CD4-positive, alpha-beta T cell (primary cell): ENCODE data around the gene ATP12A. TPM values are rescaled to one million over a fixed set of nuclear protein-coding genes. Genes with fewer than 3 reads are reported as not detected.

ENCODE experiments used
- ATAC-seq: fragments of 200-7000 bp; cut with Tn5 transposase; one replicate; pipeline ENCODE4 v1.10.0; 2022; ENCODE audit warnings: mild to moderate bottlenecking; ENCODE audit not compliant: poor library complexity
- CTCF ChIA-PET: fragments of 350-600 bp; sonication (Branson Sonifier 250); formaldehyde crosslinking; loops from one replicate; lab custom pipeline; 2021; ENCODE audit warnings: antibody characterized with exemption, inconsistent platforms; lab: Charles Lee
- POLR2A ChIA-PET: fragments of 350-600 bp; sonication (Branson Sonifier 250); formaldehyde crosslinking; loops from one replicate; lab custom pipeline; 2021; ENCODE audit warnings: antibody characterized with exemption, inconsistent platforms; lab: Charles Lee
- DNase-seq, 14 experiments: peaks; one replicate each; pipeline ENCODE4 v3.0.0-alpha.2; 2013 to 2020; ENCODE audit warnings: mixed read lengths in 2 of 14
- H3K27ac ChIP-seq, 2 donors: one replicate each; pipeline versions ENCODE4 v1.5.1 to v1.7.0; 2013; ENCODE audit warnings: low read length in 2 of 2, low read depth in 1 of 2, mild to moderate bottlenecking in 1 of 2
- H3K27me3 ChIP-seq, 2 experiments: 1 replicate in 1 of 2; 2 replicates in 1 of 2; pipeline versions ENCODE4 v1.6.1 to v1.7.0; 2013; ENCODE audit warnings: low read length in 2 of 2, control low read depth in 1 of 2, mild to moderate bottlenecking in 1 of 2, moderate library complexity in 1 of 2; ENCODE audit not compliant: insufficient read depth in 2 of 2, control insufficient read depth in 1 of 2
- H3K36me3 ChIP-seq: one replicate; pipeline ENCODE4 v1.6.1; 2013; ENCODE audit warnings: low read length, control low read depth; ENCODE audit not compliant: insufficient read depth
- H3K4me1 ChIP-seq: one replicate; pipeline ENCODE4 v1.6.1; 2013; ENCODE audit warnings: low read length, control low read depth; ENCODE audit not compliant: insufficient read depth
- H3K4me3 ChIP-seq: one replicate; pipeline ENCODE4 v1.5.1; 2013; ENCODE audit warnings: mild to moderate bottlenecking, low read length, moderate library complexity
- H3K9me3 ChIP-seq, 2 experiments: 1 replicate in 1 of 2; 2 replicates in 1 of 2; pipeline versions ENCODE4 v1.6.1 to v1.7.0; 2013; ENCODE audit warnings: low read length in 2 of 2, mild to moderate bottlenecking in 2 of 2, control low read depth in 1 of 2, moderate library complexity in 1 of 2; ENCODE audit not compliant: control insufficient read depth in 1 of 2, insufficient read depth in 1 of 2
- H3K27ac Mint-ChIP-seq: one replicate; pipeline ENCODE4 v1.8.0; 2020; ENCODE audit warnings: mixed read lengths
- H3K27me3 Mint-ChIP-seq: one replicate; pipeline ENCODE4 v1.8.0; 2021; ENCODE audit warnings: mixed read lengths
- H3K36me3 Mint-ChIP-seq: one replicate; pipeline ENCODE4 v1.8.0; 2021; ENCODE audit warnings: low read depth, mixed read lengths
- H3K4me1 Mint-ChIP-seq: one replicate; pipeline ENCODE4 v1.8.0; 2021; ENCODE audit warnings: low read depth, mixed read lengths
- H3K4me3 Mint-ChIP-seq: one replicate; pipeline ENCODE4 v1.8.0; 2020; ENCODE audit warnings: mild to moderate bottlenecking, mixed read lengths
- H3K9me3 Mint-ChIP-seq: one replicate; pipeline ENCODE4 v1.8.0; 2020; ENCODE audit warnings: mixed read lengths
- CTCF ChIP-seq: fragments of 200-600 bp; IDR thresholded peaks from one replicate; pipeline ENCODE4 v1.8.0; 2022; ENCODE audit warnings: antibody characterized with exemption, mild to moderate bottlenecking
- intact Hi-C, 2 experiments: fragments of 100-400 bp; cut with DNase I in 1 of 2; cut with micrococcal nuclease in 1 of 2; formaldehyde crosslinking; loops; one replicate each; pipeline versions ENCODE4 v1.15.1 to v1.9.0; 2023 to 2025; cut with DNase I, micrococcal nuclease
- total RNA-seq, 174 experiments: library from RNA in 2 of 174; stranded (reverse) in 2 of 174; gene quantifications; one replicate each; pipeline ENCODE4 v1.2.3 and lab custom pipeline; 2021 to 2026

ATP12A gene
- total RNA-seq, 2 experiments from 2014 or later, result 0.05 to 0.06 TPM

- Histone ChIP-seq H3K27ac (no peak overlapping the region), H3K9me3 (no peaks in the 10 kb centered on the region), H3K27me3 (peaks cover 0 to 2% of the 10 kb centered on the region in 2 experiments), H3K36me3 (no peaks in the 10 kb centered on the region), H3K4me3 (no peak overlapping the region), H3K4me1 (peaks cover 3% of the 10 kb centered on the region)
- intact Hi-C loops, result no loop called here
- ATAC-seq (no peak), DNase-seq (no peak)
- no peaks in the 10 kb centered on the region for H3K36me3 Mint-ChIP-seq
- no peak for TF ChIP-seq CTCF
- ChIA-PET POLR2A (no interaction called here), CTCF (interaction anchor here (0.9 to 1.1 kb wide), 1 partner anchor 29 kb away, joined by 3 to 4 read pairs; no protein-coding TSS in a partner anchor)
- H3K4me3 Mint-ChIP-seq, result no peak overlapping the region
- H3K9me3 Mint-ChIP-seq, result no peaks in the 10 kb centered on the region
- H3K27ac Mint-ChIP-seq, result no peak overlapping the region
- H3K4me1 Mint-ChIP-seq, result no peaks in the 10 kb centered on the region
- no peaks in the 10 kb centered on the region for H3K27me3 Mint-ChIP-seq
These were observed 43.0 kb downstream of the ATP12A start for GRCh38 chr13:24723206-24723605.

- Mint-ChIP-seq H3K27me3 (peaks cover 3% of the 10 kb centered on the region), H3K4me3 (no peak overlapping the region), H3K36me3 (no peaks in the 10 kb centered on the region), H3K9me3 (no peaks in the 10 kb centered on the region), H3K27ac (no peak overlapping the region), H3K4me1 (no peaks in the 10 kb centered on the region)
- DNase-seq (no peak), ATAC-seq (no peak)
- H3K27me3 ChIP-seq, result peaks cover 0 to 2% of the 10 kb centered on the region in 2 experiments
- no peak for TF ChIP-seq CTCF
- intact Hi-C loops, result no loop called here
- H3K4me3 ChIP-seq, result no peak overlapping the region
- peaks cover 3% of the 10 kb centered on the region for H3K4me1 ChIP-seq
- H3K36me3 ChIP-seq, result no peaks in the 10 kb centered on the region
- H3K9me3 ChIP-seq, result no peaks in the 10 kb centered on the region
- ChIA-PET CTCF (interaction anchor here (0.8 to 1.5 kb wide), 2 partner anchors 15 to 31 kb away, joined by 3 to 6 read pairs; no protein-coding TSS in a partner anchor), POLR2A (no interaction called here)
- H3K27ac ChIP-seq, result no peak overlapping the region
These were observed 44.5 kb downstream of the ATP12A start for GRCh38 chr13:24724714-24725113.

GRCh38 chr13:24725379-24725778 is 45.2 kb downstream of the ATP12A start:
- no peak for DNase-seq
- Mint-ChIP-seq H3K4me1 (no peaks in the 10 kb centered on the region), H3K9me3 (no peaks in the 10 kb centered on the region), H3K36me3 (no peaks in the 10 kb centered on the region), H3K27ac (no peak overlapping the region), H3K4me3 (no peak overlapping the region), H3K27me3 (peaks cover 3% of the 10 kb centered on the region)
- intact Hi-C loops, result no loop called here
- ChIA-PET CTCF (interaction anchor here (0.8 to 1.5 kb wide), 2 partner anchors 16 to 31 kb away, joined by 3 to 6 read pairs; no protein-coding TSS in a partner anchor), POLR2A (no interaction called here)
- no peaks in the 10 kb centered on the region for H3K36me3 ChIP-seq
- H3K9me3 ChIP-seq, result no peaks in the 10 kb centered on the region
- peaks cover 0 to 2% of the 10 kb centered on the region in 2 experiments for H3K27me3 ChIP-seq
- no peak for ATAC-seq
- H3K4me1 ChIP-seq, result peaks cover 3% of the 10 kb centered on the region
- TF ChIP-seq CTCF, result no peak
- H3K4me3 ChIP-seq, result no peak overlapping the region
- H3K27ac ChIP-seq, result no peak overlapping the region
